K562 (cell line): Measurements from ENCODE around the gene VWA8.

Source experiments
- BHLHE40 ChIP-seq: IDR thresholded peaks from 2 replicates; pipeline ENCODE4 v1.6.1; 2011; ENCODE audit warnings: low read length, improper control_type of control experiment
- GATAD2B ChIP-seq: fragments of 450-650 bp; IDR thresholded peaks from 2 replicates; pipeline ENCODE4 v1.6.1; 2017; ENCODE audit warnings: mild to moderate bottlenecking, borderline replicate concordance
- KLF13 ChIP-seq: fragments of 450-650 bp; IDR thresholded peaks from 2 replicates; pipeline ENCODE4 v1.6.1; 2016; ENCODE audit warnings: missing genetic modification characterization, low read depth, mild to moderate bottlenecking, missing compliant biosample characterization, moderate library complexity, borderline replicate concordance
- RBM15 ChIP-seq: fragments of 200-400 bp; formaldehyde crosslinking; IDR thresholded peaks from 2 replicates; pipeline ENCODE4 v1.6.1; 2018; ENCODE audit warnings: mild to moderate bottlenecking, low read length, moderate library complexity; ENCODE audit not compliant: insufficient read depth
- SRSF1 ChIP-seq: fragments of 200-400 bp; formaldehyde crosslinking; IDR thresholded peaks from 2 replicates; pipeline ENCODE4 v1.6.1; 2017; ENCODE audit warnings: mild to moderate bottlenecking, low read depth, low read length, moderate library complexity
- XRCC5 ChIP-seq: fragments of 200-400 bp; formaldehyde crosslinking; IDR thresholded peaks from 2 replicates; pipeline ENCODE4 v1.6.1; 2017; ENCODE audit warnings: low read depth, mild to moderate bottlenecking, low read length
- TF ChIP-seq, protein P1 (sequence below): sonication (generic); formaldehyde crosslinking; IDR thresholded peaks from 2 replicates; pipeline ENCODE4 v1.8.1; 2022; ENCODE audit warnings: missing genetic modification reagents

DNA sequence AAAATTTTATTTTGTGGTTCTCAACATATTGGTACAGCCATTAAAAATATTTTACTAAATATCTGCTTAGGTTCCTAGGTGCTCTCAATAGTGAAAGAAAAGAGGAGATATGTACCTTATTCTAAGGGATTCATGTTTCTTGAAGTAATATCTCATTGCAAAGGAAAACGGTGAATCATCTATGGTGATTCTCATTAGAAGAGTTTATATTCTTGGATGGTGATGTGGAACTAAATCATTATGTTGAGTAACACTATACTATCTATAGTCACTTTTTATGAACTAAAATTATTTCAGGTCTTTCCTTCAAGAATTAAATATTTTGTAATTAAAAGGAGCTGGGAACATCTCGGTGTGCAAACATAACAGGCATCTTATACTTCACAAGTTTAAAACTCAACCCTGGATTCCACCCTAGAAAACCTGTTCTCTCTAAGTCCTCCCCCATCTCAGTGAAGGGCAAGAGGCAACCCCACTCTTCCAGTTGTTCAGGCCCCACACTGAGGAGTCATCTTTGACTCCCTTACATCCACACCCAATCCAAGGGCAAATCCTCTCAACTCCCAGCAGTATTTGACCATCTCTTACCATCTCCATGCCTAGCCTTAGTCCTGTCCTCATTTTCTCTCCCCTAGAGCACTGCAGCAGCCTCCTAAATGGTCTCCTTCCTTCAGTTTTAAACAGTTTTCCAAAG lies 363.4 kb downstream of the VWA8 start:
- TF ChIP-seq SRSF1 (no peak), KLF13 (tag) (no peak), RBM15 (no peak), BHLHE40 (no peak), XRCC5 (no peak), GATAD2B (no peak)
- TF ChIP-seq, protein P1, sequence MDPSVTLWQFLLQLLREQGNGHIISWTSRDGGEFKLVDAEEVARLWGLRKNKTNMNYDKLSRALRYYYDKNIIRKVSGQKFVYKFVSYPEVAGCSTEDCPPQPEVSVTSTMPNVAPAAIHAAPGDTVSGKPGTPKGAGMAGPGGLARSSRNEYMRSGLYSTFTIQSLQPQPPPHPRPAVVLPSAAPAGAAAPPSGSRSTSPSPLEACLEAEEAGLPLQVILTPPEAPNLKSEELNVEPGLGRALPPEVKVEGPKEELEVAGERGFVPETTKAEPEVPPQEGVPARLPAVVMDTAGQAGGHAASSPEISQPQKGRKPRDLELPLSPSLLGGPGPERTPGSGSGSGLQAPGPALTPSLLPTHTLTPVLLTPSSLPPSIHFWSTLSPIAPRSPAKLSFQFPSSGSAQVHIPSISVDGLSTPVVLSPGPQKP (CRISPR knock-in tag), result no peak
